HG03108 (cell line): ENCODE data around the gene TEX261.
"Not testable (repeated sequence)": the region's sequence is repeated elsewhere in the genome, so short reads cannot be mapped to it uniquely, and the experiment has no call there.

Experiments used
- ATAC-seq: cut with Tn5 transposase; IDR thresholded peaks from one replicate; pipeline ENCODE4 v1.9.1; 2021; ENCODE audit warnings: moderate library complexity; ENCODE audit not compliant: unreplicated experiment

The TEX261 gene

DNA sequence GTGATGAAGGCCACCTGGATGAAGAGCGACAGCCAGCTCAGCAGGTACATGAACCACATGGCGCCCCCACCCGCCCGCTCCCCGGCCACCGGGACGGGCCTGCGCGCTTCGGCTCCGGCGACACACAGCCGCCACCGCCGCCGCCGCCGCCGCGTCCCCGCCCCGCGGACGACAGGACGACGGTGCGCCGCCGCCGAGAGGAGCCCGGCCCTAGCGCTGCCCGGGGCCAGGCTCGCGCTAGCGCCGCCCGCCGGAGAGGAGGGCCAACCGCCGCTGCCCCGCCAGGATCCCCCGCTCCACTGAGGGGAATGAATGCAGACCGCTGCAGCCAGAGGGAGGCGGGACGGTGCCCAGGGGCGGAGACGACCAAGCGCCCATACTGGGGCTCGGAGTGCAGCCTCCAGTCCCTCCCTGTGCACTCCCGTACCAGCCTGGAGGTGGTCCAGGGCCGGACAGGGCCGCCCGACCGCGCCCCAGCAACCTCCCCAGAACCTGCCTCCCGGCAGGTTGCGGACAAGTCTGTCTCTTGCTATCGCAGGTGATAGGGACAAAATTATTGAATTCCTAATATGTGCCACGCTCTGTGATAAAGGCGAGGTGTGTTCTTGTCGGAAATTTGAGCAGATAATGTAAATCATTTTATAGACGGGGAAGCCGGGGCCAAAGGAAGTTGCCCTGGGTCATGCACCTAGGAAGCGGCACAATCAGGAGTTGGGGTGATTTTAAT, at the start of gene TEX261:
Gene TEX261 (minus strand): TSS at position 175 of the 727 bp plus-strand sequence. CDS start 116 bp downstream, at position 59.
- ATAC-seq, result peak; percentile 95

DNA sequence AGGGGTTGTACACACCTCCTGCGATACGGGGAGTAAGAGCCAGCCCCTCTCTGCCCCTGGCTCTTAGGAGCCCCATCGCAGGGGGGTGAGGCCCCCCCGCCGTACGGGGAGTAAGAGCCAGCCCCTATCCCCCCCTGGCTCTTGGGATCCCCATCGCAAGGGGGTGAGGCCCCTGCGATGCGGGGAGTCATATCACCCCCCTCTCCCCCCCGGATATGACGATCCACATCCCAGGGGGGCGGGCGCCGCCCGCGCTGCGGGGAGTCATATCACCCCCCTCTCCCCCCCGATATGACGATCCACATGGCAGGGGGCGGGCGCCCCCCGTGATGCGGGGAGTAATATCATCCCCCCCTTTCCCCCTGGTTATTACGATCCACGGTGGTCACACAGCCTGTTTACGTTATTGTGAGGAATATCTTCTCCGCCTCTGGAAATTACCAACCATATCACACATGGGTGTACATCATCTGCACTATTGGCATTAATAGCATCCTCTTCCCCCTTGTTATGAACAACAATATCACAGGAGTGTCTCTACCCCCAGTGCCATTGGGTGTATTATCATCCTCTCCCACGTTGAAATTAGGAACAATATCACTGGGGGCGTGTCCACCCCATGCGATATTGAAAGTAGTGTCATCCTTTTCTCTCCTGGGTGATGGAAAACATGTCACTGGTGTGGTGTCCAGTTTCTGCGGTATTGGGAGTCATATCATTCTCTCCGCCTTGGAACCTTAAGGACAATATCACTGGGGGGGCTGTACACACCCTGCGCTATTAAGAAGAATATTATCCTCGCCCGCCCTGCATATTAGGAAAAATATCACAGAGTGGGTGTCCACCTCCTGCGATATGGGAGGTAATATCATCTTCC, 49.1 kb upstream of the TEX261 start:
- ATAC-seq, result no peak

DNA sequence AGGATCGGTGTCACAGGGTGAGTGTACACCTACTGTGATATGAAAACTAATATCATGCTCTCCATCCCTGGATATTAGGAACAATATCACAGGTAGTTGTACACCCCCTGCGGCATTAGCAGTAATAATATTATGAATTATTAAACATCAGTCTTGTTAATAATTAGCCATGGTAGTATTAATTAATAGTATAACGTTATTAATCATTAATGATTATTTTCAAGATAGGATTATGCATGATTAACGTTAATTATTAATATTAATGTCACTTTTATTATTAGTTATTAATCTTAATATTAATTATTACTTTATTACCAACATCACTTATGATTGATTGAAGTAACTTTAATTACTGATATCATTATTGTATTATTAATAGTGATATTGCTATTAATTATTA, 47.6 kb upstream of the TEX261 start:
- no peak for ATAC-seq

DNA sequence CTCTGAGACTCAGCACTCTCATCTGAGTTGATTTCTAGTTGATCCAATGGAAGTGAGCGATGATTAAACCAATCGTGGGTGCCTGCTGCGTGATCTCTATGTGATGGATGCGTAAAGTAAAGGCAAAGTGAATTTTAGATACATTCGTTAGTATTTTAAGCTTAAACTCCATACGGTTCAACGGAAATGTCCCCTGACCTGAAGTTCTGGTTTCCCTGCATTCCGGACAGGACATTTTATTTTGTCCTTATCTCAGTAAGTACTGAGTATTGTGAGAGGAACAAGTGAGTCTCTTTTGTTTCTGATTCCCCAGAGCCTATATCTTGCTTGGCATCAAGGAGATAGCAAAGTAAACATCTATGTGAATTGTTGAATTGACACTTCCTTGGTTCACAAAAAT, 41.6 kb upstream of the TEX261 start:
- not testable (repeated sequence) for ATAC-seq

DNA sequence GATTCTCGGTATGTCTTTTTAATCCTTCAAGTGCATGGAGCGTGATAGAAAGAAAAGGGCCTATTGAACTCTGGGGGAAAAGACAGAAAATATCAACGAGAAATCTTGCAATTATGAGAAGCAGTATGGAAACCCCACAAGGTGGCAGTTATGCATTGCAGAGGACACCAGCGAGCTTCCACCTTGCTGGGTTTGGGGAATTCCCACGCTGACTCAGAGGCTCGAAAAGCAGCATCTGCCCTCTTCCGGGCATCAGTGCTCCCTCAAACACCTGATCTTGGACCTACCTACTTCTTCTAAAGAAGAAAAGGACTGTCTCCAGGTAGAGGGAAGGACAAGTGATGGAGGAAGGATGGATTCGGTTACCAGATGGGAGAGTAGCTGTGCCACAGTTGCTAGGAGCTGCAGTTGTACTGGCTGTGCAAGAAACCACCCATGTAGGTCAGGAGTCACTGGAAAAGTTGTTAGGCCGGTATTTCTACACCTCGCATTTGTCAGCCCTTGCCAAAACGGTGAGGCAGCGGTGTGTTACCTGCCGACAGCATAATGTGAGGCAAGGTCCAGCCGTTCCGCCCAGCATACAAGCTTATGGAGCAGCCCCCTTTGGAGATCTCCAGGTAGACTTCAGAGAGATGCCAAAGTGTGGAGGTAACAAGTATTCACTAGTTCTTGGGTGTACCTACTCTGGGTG, 29.0 kb upstream of the TEX261 start:
- ATAC-seq, result not testable (repeated sequence)

DNA sequence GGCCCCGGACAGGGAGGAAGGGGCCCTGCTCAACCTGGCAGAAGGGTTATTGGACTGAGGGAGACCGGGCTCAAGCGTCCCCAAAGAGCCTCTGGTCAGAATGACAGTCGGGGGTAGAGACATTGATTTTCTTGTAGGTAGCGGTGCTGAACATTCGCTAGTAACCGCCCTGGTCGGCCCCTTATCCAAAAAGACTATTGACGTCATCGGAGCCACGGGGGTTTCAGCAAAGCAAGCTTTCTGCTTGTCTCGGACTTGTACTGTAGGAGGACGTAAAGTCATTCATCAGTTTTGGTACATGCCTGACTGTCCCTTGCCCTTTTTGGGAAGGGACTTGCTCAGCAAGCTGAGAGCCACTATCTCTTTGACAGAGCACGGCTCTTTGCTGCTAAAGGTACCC, 26.7 kb upstream of the TEX261 start:
- ATAC-seq, result not testable (repeated sequence)

DNA sequence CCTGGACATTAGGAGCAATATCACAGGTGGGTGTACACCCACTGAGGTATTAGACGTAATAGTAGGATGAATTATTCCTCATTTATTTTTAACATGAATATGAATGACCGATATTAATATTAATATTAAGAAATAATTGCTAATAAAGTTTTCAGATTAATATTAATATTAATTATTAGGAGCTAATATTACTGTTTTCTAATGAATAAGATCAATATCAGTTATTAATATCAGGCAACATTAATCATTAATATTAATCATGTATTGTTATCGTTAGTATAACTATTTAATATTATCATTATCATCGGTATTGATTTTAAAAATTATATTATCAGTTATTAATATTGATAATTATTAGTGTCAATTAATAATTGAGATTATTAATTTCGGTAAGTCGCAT, 25.3 kb upstream of the TEX261 start:
- ATAC-seq, result not testable (repeated sequence)

DNA sequence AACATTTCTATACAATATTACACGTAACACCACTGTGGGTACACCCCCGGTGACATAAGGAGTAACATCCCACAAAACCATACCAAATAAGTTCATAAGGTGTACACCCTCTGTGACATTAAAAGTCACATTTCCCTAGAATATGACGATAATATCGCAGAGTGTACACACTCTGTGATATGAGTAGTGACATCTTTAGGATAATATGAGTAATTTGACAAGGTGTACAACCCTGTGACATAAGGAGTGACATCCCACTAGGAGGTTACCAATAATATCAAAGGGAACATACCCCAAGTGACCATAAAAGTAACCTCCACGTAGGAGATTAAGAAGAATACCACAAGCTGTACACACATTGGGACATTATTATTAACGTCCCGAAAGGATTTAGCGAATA, 24.0 kb upstream of the TEX261 start:
- ATAC-seq, result no peak

DNA sequence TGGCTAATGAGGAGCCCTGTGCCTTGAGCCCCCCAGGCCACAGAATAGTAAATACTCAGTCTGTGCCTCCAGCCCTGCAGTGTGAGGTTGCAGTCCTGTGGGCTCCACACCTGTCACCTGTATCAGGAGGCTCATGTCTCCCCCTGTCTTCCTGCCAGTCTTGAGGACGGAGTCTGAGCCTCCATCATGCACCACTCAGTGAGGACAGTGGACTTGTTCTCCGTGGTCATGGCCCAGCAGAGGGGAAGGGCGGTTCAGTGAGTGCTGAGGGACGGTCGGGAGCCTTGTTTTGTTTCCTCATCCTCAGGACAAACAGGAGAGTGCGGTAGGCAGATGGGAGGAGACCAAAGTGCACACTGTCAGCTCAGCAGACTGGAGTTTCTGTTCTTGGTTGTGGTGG, 17.1 kb upstream of the TEX261 start:
- ATAC-seq, result not testable (repeated sequence)

DNA sequence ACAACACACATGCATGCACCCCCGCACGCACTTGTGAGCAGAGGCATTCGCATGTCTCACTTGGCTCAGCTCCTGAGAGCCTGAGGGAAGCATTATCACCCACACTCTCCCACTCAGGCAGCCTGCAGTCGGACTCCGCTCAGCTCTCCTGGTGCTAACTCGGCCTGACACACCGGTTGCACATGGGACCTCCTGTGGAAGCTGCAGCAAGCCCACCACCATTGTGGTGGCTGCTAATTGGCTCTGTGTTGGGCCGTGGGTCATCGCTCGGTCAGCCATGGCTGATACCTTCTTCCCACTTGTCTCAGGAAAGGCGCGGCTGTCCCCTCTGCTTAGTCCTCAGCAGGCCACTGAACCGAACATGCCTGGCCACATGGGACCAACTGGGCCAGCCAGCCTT, 13.7 kb upstream of the TEX261 start:
- ATAC-seq, result no peak

DNA sequence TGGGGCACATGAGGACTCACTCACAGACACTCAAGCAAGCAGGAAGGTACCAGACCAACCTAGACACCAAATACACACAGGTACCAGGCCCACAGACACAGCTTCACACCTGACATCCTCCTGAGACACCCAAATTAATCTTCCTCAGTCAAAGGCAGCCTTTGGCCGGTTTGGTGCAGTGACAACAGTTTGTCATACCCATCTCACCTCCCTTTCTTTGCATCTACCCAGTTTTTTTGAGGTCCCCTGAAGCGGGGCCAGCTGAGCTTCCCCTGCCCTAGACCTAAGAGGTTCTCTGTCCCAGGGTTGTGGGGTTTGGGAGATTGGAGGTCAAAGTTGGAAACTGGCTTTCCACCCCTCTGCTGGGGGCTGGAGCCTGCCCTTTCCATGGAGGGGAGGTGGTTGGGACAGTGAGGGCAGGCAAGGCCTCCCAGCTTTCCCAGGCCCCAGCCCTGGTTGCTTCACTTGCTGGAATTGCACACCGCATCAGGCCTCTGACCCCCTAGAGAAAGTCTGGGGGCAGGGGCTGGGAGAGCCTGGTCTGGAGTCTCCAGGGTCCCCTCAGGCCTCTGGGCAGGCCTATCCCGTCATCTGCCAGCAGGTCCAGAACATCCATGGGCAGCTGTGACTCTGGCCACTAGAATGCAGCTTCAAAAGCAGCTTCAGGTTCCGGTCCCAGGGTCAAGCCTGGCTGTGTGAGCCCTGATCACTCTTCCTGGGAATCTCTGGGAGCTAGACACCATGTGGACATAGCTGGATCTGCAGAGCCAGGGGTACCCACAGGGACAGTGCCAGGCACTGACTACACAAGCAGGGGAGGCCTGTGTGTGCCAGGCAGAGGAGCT, 12.5 kb upstream of the TEX261 start:
- no peak for ATAC-seq

DNA sequence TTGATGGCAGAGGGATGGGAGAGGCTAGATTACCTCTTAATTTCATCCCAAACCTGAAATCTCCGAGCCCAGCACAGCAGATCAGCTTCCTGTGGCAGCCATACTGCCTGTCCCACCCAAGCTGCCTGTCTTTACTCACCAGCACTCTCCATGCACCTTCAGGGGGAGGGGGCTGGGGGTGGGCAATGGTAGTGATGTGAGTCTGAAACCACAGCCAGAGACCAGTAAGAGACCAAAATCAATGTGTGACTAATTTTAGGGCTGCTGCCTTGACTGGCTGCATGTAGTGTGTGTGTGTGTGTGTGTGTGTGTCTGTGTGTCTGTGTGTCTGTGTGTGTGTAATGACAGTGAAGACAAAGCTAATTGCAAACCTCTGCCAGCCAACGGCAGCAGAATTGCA, 11.7 kb upstream of the TEX261 start:
- ATAC-seq, result no peak

DNA sequence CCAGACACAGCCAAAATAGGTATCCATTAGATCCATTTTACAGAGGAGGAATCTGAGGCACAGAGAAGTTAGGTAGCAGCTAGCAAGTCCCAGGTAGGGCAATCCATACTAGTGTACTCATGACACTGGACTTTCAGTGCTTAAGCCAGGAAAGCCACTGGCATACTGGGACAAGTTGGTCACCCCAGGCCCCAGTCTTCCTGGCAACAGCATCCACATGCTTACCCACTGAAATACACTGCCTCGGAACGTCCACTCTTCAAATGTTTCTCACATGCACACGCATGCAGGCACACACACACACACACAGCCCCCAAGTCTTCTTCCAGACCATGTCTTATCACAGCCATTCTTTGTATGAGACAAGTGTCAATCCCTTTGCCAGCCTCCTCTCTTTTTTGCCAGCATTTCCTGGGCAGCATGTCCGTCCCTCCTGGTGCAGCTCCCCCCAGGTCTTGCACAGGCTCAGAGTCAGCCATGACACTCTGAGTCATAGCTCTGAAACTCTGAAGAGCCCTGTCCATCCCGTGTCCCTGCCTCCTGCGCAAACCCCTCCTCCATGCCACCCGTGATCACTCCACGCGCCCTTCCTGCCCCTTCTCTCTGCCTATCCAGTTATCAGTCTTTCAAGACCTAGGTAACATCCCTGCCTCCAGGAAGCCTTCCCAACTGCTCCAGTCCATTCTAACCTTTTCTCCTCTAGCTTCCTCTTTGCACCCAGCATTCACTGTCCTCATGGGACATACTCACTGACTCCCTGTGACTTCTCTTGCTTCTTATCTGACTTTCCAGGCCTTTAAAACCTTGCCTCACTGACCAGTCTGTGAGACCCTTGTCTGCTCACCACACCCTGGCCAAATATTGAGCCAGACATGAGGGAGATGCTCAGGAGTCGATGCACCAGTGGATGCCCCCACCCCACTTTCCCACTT, 10.9 kb upstream of the TEX261 start:
- no peak for ATAC-seq

DNA sequence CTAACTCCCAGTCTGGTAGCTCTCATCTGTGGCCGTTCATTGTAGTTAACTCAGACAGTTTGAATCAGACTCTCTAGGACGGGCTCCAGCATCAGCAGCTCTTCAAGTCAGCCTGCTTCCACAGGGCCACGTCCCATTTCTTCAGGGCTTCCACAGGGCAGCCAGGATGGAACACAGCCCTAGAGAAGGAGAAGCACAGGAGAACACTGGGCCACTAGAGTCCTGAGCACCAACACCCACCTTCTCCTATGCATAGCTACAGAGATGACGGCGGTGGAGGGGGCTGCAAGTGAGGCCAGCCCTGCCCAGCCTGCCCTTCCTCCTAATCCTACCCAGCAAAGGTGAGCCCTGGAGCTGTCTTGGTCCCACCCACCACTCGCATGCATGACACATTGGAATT, 10.2 kb upstream of the TEX261 start:
- ATAC-seq, result no peak

DNA sequence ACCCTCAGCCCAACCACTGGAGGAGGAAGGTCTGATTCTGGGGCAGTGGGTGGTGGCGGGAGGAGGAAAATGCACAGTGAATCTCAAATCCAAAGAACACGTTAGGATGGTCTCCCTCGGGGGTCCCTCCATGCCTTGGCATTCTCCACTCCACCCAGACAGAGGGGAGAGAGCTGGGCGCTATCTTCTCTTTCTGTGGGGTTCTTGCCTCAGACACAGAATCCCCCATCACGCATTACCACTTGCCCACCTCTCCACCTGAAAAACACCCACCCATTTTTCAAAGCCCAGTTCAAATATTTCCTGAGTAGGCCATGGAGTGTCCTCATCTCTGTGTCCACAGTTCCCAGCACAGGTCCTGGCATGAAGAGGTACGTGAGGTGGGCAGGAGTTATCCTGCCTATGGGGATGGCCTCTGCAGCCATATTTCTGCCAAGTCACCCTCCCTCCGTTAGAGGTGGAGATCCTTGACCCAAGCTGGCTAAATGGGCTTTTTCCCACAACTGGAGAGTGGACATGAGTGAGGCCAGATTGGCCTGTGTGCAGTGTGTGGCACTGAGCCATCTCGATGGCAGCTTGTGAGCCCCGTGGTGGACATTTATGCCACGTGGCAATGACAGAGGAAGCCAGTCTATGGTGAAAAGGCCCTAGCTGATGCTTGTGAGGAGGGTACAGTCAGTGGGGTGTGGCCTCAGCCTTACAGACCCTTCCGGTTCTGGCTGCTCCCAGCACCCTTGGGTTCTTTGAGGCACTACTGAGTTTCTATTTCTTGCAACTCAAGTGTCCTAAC, 9.5 kb upstream of the TEX261 start:
- ATAC-seq, result no peak

DNA sequence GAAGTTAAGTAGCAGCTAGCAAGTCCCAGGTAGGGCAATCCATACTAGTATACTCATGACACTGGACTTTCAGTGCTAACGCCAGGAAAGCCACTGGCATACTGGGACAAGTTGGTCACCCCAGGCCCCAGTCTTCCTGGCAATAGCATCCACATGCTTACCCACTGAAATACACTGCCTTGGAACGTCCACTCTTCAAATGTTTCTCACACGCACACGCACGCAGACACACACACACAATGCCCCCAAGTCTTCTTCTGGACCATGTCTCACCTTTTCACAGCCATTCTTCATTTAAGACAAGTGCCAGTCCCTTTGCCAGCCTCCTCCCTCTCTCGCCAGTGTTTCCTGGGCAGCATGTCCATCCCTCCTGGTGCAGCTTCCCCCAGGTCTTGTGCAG, 8.7 kb upstream of the TEX261 start:
- no peak for ATAC-seq

DNA sequence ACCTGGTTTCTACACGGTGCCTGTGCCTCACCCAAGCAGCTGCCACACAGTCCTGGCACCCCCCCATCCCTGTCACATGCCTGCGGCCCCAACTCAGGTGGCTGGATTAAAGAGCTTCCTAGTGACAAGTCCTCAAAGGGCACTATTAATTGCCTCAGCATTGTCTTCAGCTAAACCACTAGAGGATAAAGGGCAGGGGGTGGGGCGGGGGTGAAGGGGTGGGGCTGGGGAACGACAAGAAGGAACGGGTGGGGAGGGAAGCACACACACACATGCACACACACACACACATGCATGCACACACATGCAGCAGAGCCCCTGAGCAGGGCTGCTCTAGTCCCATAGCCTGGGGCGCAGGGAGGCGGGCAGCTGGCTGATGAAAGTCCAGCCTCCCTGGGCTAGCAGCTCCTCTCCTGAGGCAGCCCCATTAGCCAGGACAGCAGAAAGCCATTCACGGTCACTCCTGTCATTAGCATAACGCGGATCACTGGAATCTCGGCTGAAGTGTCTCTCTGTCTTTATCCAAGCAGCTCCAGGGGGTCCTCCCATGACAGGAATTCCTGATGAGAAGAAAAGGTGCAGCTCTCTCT, 7.4 kb upstream of the TEX261 start:
- ATAC-seq, result no peak

DNA sequence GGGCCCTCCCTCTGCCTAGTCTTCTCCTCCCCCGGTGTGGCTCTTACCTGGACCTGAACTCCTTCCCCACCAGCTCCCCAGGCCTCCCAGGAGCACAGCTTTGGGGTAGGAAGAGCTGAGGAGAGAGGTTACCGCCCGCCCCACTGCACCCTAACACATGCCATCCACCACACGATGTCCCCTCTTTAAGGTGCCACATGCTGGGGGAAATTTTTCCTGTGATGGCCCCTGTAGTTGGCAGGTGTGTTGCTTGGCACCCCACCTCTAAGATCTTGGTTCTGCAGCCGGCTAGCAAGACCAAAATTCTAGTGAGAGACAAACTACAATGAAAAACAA, 6.9 kb upstream of the TEX261 start:
- no peak for ATAC-seq
